A549 (cell line): Measurements from ENCODE around the gene TREX2.

ENCODE experiments used
- BCL3 ChIP-seq: fragments of >200 bp; sonication (Bioruptor Twin); formaldehyde crosslinking; IDR thresholded peaks from 3 replicates; pipeline ENCODE4 v1.6.1; 2016
- EP300 ChIP-seq, 2 experiments: fragments of >200 bp; sonication (Bioruptor Twin); formaldehyde crosslinking; IDR thresholded peaks; 2 replicates in 1 of 2; 3 replicates in 1 of 2; pipeline ENCODE4 v1.6.1; 2016 to 2017
- FOXS1 ChIP-seq: fragments of 250-450 bp; sonication (Bioruptor Pico); IDR thresholded peaks from 2 replicates; pipeline ENCODE4 v1.5.0; 2020; ENCODE audit warnings: mild to moderate bottlenecking, moderate library complexity
- MAFK ChIP-seq: fragments of 450-650 bp; IDR thresholded peaks from 2 replicates; pipeline ENCODE4 v1.6.1; 2014; ENCODE audit not compliant: partially characterized antibody
- POLR2A ChIP-seq: IDR thresholded peaks from 2 replicates; pipeline ENCODE4 v1.6.1; 2012; ENCODE audit warnings: mild to moderate bottlenecking, low read length
- POLR2AphosphoS2 ChIP-seq: conservative IDR thresholded peaks from 2 replicates; pipeline ENCODE4 v1.6.1; 2012; ENCODE audit warnings: low read length, improper control_type of control experiment, inconsistent platforms
- TF ChIP-seq, protein P1 (sequence below): fragments of 200-600 bp; sonication (generic); IDR thresholded peaks from 2 replicates; pipeline ENCODE4 v1.6.1; 2016; ENCODE audit warnings: antibody characterized with exemption, mild to moderate bottlenecking, moderate library complexity
- TF ChIP-seq, protein P2 (sequence below): fragments of >200 bp; sonication (Bioruptor Twin); formaldehyde crosslinking; IDR thresholded peaks from 3 replicates; pipeline ENCODE4 v1.5.1; 2016

DNA sequence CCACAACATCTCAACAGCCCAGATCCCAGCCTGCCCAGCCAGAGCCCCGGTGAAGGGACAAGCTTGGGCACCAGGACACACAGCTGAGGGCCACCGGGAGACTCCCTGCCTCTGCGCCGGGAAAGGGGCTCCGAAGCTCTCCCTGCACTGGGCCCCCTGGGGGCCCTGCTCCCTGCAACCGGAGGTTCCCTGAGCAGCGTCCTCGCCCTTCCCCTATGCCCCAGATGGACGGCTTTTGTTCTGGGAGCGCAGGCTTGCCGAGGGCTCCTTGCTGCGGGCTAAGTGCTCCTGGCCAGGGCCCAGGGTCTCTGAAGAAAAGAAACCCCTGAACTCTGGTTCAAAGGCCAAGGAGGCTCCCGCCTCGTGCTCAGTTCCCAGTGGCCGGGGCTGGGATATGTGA, 35.5 kb downstream of the TREX2 start:
- TF ChIP-seq POLR2AphosphoS2 (no peak), EP300 (IDR thresholded peaks at IDR 0.05) (no peak), POLR2A (no peak), FOXS1 (CRISPR knock-in tag) (no peak), BCL3 (no peak), MAFK (no peak)
- TF ChIP-seq, protein P1, sequence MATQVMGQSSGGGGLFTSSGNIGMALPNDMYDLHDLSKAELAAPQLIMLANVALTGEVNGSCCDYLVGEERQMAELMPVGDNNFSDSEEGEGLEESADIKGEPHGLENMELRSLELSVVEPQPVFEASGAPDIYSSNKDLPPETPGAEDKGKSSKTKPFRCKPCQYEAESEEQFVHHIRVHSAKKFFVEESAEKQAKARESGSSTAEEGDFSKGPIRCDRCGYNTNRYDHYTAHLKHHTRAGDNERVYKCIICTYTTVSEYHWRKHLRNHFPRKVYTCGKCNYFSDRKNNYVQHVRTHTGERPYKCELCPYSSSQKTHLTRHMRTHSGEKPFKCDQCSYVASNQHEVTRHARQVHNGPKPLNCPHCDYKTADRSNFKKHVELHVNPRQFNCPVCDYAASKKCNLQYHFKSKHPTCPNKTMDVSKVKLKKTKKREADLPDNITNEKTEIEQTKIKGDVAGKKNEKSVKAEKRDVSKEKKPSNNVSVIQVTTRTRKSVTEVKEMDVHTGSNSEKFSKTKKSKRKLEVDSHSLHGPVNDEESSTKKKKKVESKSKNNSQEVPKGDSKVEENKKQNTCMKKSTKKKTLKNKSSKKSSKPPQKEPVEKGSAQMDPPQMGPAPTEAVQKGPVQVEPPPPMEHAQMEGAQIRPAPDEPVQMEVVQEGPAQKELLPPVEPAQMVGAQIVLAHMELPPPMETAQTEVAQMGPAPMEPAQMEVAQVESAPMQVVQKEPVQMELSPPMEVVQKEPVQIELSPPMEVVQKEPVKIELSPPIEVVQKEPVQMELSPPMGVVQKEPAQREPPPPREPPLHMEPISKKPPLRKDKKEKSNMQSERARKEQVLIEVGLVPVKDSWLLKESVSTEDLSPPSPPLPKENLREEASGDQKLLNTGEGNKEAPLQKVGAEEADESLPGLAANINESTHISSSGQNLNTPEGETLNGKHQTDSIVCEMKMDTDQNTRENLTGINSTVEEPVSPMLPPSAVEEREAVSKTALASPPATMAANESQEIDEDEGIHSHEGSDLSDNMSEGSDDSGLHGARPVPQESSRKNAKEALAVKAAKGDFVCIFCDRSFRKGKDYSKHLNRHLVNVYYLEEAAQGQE = no peak
- TF ChIP-seq, protein P2, sequence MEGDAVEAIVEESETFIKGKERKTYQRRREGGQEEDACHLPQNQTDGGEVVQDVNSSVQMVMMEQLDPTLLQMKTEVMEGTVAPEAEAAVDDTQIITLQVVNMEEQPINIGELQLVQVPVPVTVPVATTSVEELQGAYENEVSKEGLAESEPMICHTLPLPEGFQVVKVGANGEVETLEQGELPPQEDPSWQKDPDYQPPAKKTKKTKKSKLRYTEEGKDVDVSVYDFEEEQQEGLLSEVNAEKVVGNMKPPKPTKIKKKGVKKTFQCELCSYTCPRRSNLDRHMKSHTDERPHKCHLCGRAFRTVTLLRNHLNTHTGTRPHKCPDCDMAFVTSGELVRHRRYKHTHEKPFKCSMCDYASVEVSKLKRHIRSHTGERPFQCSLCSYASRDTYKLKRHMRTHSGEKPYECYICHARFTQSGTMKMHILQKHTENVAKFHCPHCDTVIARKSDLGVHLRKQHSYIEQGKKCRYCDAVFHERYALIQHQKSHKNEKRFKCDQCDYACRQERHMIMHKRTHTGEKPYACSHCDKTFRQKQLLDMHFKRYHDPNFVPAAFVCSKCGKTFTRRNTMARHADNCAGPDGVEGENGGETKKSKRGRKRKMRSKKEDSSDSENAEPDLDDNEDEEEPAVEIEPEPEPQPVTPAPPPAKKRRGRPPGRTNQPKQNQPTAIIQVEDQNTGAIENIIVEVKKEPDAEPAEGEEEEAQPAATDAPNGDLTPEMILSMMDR = no peak
